Hematopoietic multipotent progenitor cell treated with erythropoietin and hydrocortisone succinate and interleukin-3 and kit ligand, for 6 days (in vitro differentiated cells): Measurements from ENCODE around the gene SELENOO.

Source experiments
- DNase-seq: peaks from one replicate; pipeline ENCODE4 v3.0.0-alpha.2; 2015

Gene SELENOO

GRCh38 chr22:50171965-50172421 lies 28.8 kb upstream of the SELENOO start:
- no peak for DNase-seq

GRCh38 chr22:50173311-50173982 lies 27.4 kb upstream of the SELENOO start:
- peak; percentile 62 for DNase-seq

GRCh38 chr22:50173983-50174355 lies 26.8 kb upstream of the SELENOO start:
- no peak for DNase-seq

GRCh38 chr22:50174382-50175190 lies 26.2 kb upstream of the SELENOO start:
- no peak for DNase-seq

- no peak for DNase-seq
Observed at GRCh38 chr22:50175191-50175461, 25.7 kb upstream of the SELENOO start.

- DNase-seq: no peak
Observed at GRCh38 chr22:50175921-50176849, 24.6 kb upstream of the SELENOO start.

- DNase-seq: no peak
Observed at GRCh38 chr22:50176850-50177536, 23.8 kb upstream of the SELENOO start.

- no peak for DNase-seq
Observed at GRCh38 chr22:50177537-50178470, 23.0 kb upstream of the SELENOO start.

GRCh38 chr22:50178471-50178864 lies 22.3 kb upstream of the SELENOO start:
- DNase-seq: no peak

GRCh38 chr22:50178871-50179869 lies 21.6 kb upstream of the SELENOO start:
- DNase-seq: no peak

- DNase-seq: no peak
Observed at GRCh38 chr22:50179937-50180726, 20.7 kb upstream of the SELENOO start.

- no peak for DNase-seq
Observed at GRCh38 chr22:50180727-50181521, 19.9 kb upstream of the SELENOO start.

GRCh38 chr22:50182176-50183081 lies 18.4 kb upstream of the SELENOO start:
- no peak for DNase-seq

- DNase-seq: no peak
Observed at GRCh38 chr22:50183141-50183971, 17.5 kb upstream of the SELENOO start.

- DNase-seq: peak; percentile 54
Observed at GRCh38 chr22:50184004-50184901, 16.6 kb upstream of the SELENOO start.
